Heart right ventricle (tissue), 16 donors: ENCODE results near the gene IGF2BP2. TPM values are rescaled to one million over a fixed set of nuclear protein-coding genes. Genes with fewer than 3 reads are reported as not detected.

Experiments
- ATAC-seq, 8 donors: fragments of 200-7000 bp; cut with Tn5 transposase; one replicate each; pipeline ENCODE4 v1.9.1; 2020; ENCODE audit warnings: mild to moderate bottlenecking in 8 of 8, moderate library complexity in 8 of 8, moderate number of reproducible peaks in 1 of 8
- DNase-seq, 2 donors: peaks; one replicate each; pipeline ENCODE4 v3.0.0-alpha.2; 2020
- H3K27ac ChIP-seq, 10 donors: fragments of 200-600 bp; sonication (generic) in 2 of 10; one replicate each; pipeline versions ENCODE4 v1.5.0 to v1.8.0; 2020 to 2022; ENCODE audit warnings: mild to moderate bottlenecking in 3 of 10
- H3K27me3 ChIP-seq, 7 donors: fragments of 200-600 bp; one replicate each; pipeline ENCODE4 v1.8.0; 2021 to 2022; ENCODE audit warnings: mild to moderate bottlenecking in 2 of 7
- H3K36me3 ChIP-seq, 9 donors: fragments of 200-600 bp; sonication (generic) in 1 of 9; one replicate each; pipeline versions ENCODE4 v1.5.0 to v1.8.0; 2020 to 2022; ENCODE audit warnings: mild to moderate bottlenecking in 2 of 9
- H3K4me1 ChIP-seq, 9 donors: fragments of 200-600 bp; sonication (generic) in 1 of 9; one replicate each; pipeline versions ENCODE4 v1.5.0 to v1.8.0; 2020 to 2022; ENCODE audit warnings: mild to moderate bottlenecking in 4 of 9
- H3K4me3 ChIP-seq, 10 donors: fragments of 200-600 bp; sonication (generic) in 2 of 10; one replicate each; pipeline versions ENCODE4 v1.5.0 to v1.8.0; 2020 to 2022; ENCODE audit warnings: mild to moderate bottlenecking in 7 of 10, moderate library complexity in 2 of 10
- H3K9me3 ChIP-seq, 11 donors: fragments of 200-600 bp in 10 of 11; sonication (generic) in 2 of 11; one replicate each; pipeline versions ENCODE4 v1.5.0 to v1.8.0; 2013 to 2022; ENCODE audit warnings: mild to moderate bottlenecking in 2 of 11, control low read depth in 1 of 11, moderate library complexity in 1 of 11
- CTCF ChIP-seq, 9 donors: fragments of 200-600 bp; sonication (generic) in 2 of 9; IDR thresholded peaks; one replicate each; pipeline versions ENCODE4 v1.5.0 to v1.8.0; 2021 to 2022; ENCODE audit warnings: antibody characterized with exemption in 9 of 9, mild to moderate bottlenecking in 5 of 9, moderate library complexity in 1 of 9
- WGBS, 2 donors: extraction: QIAGEN DNeasy Blood & Tissue Kit; methylation state at CpG; one replicate each; pipeline ENCODE4 v1.1.7; 2013; ENCODE audit warnings: inconsistent platforms in 1 of 2; 5-methylcytosine and 5-hydroxymethylcytosine counted together
- intact Hi-C, 10 donors: fragments of 100-400 bp; cut with DNase I; formaldehyde crosslinking; loops; one replicate each; pipeline versions ENCODE4 v1.11.1 to v1.14.2; 2022
- polyA plus RNA-seq, 2 donors: library from polyadenylated mRNA; stranded (reverse); fragments of 200-250 nt; gene quantifications; one replicate each; pipeline ENCODE4 v1.2.3, GENCODE V29; 2013
- total RNA-seq, 10 donors: library from RNA; stranded (reverse); fragmentation: NEBNext Ultra II Directional in 3 of 10; extraction: Animal tissue kit (Norgen Biotek cat#: 25700) in 3 of 10; gene quantifications; one replicate each; pipeline versions ENCODE4 v1.2.1 to v1.2.4, GENCODE V29; 2021 to 2023
- donor health status: Arrhythmogenic right ventricular cardiomyopathy.
- donor health status: ischemic (EF 13 %, LVEDD 7.1; RV severe dilation, severe dysfunction).
- donor health status: healthy with polysubstance abuse.
- donor health status: DM: no; HTN: yes; CAD: no.
- donor health status: DM: no; HTN: no; CAD: no.
- donor health status: ischemic (EF 25% LVEDD 6.9; RV normal size, moderate dysfunction).
- donor health status: ischemic (EF 25% LVEDD 5.7; RV mildly dilated, moderate dysfunction).
- donor health status: healthy.
- donor health status: DM: yes; HTN: yes; CAD: no.
- donor health status: Ischemic cardiomyopathy.
- donor health status: ischemic (EF 35%, LVEDD 5.7; RV mildly dilated, moderate dysfunction).
- donor health status: nonischemic (EF 11% LVEDD 7.7; RV severe dilation, severe dysfunction).
- donor health status: DM: yes; HTN: yes; CAD: no.
- donor health status: PGD.
- donor health status: ischemic (EF 29% LVEDD 5.4; RV normal size, mild dysfunction).
- donor health status: nonischemic (EF 23%, LVEDD 6.1; RV moderate dilation, normal function).

IGF2BP2 gene
- total and polyA plus RNA-seq, 12 donors = 9.4 to 17.8 (median 15.4) TPM

- intact Hi-C loops = no loop called here
- no peak for TF ChIP-seq CTCF (IDR thresholded peaks at IDR 0.05)
- no peak overlapping the region for H3K27ac ChIP-seq
- DNase-seq = no peak
- ATAC-seq = no peak
- peaks cover 3 to 37% (median 21%) of the 10 kb centered on the region in 9 donors for H3K4me1 ChIP-seq
- H3K9me3 ChIP-seq = peaks cover 0 to 9% (median 0%) of the 10 kb centered on the region in 11 donors
- H3K4me3 ChIP-seq = no peak overlapping the region
- H3K27me3 ChIP-seq = no peaks in the 10 kb centered on the region
- no peaks in the 10 kb centered on the region for H3K36me3 ChIP-seq
- WGBS, 2 donors = 88 to 91% methylated on average over 6 of the region's 6 CpGs
Measured at GRCh38 chr3:185759512-185759911, 65.3 kb downstream of the IGF2BP2 start.

GRCh38 chr3:185758912-185759311 lies 65.9 kb downstream of the IGF2BP2 start:
- DNase-seq = no peak
- H3K27me3 ChIP-seq = no peaks in the 10 kb centered on the region
- WGBS, 2 donors = 62 to 77% methylated on average over 1 of the region's 1 CpG
- H3K36me3 ChIP-seq = no peaks in the 10 kb centered on the region
- H3K9me3 ChIP-seq = peaks cover 0 to 11% (median 0%) of the 10 kb centered on the region in 11 donors
- H3K4me3 ChIP-seq = no peak overlapping the region
- no peak for ATAC-seq
- TF ChIP-seq CTCF (IDR thresholded peaks at IDR 0.05) = no peak
- peaks cover 0 to 31% (median 15%) of the 10 kb centered on the region in 9 donors for H3K4me1 ChIP-seq
- intact Hi-C loops = no loop called here
- H3K27ac ChIP-seq = no peak overlapping the region

- DNase-seq = no peak
- peaks cover 0 to 28% (median 8%) of the 10 kb centered on the region in 9 donors for H3K4me1 ChIP-seq
- 95 to 97% methylated on average over 2 of the region's 2 CpGs for WGBS, 2 donors
- H3K4me3 ChIP-seq = no peak overlapping the region
- H3K36me3 ChIP-seq = no peaks in the 10 kb centered on the region
- intact Hi-C loops = no loop called here
- peaks cover 0 to 11% (median 0%) of the 10 kb centered on the region in 11 donors for H3K9me3 ChIP-seq
- no peak for ATAC-seq
- no peak overlapping the region for H3K27ac ChIP-seq
- TF ChIP-seq CTCF (IDR thresholded peaks at IDR 0.05) = no peak
- H3K27me3 ChIP-seq = no peaks in the 10 kb centered on the region
Measured at GRCh38 chr3:185757176-185757575, 67.7 kb downstream of the IGF2BP2 start.

- no peak for TF ChIP-seq CTCF (IDR thresholded peaks at IDR 0.05)
- Histone ChIP-seq H3K4me1 (peaks cover 0 to 28% (median 8%) of the 10 kb centered on the region in 9 donors), H3K27ac (no peak overlapping the region), H3K36me3 (no peaks in the 10 kb centered on the region), H3K27me3 (no peaks in the 10 kb centered on the region), H3K4me3 (no peak overlapping the region), H3K9me3 (peaks cover 0 to 11% (median 0%) of the 10 kb centered on the region in 11 donors)
- WGBS, 2 donors = 93% methylated on average over 4 of the region's 4 CpGs
- intact Hi-C loops = no loop called here
- ATAC-seq (no peak), DNase-seq (no peak)
Measured at GRCh38 chr3:185756477-185756876, 68.4 kb downstream of the IGF2BP2 start.
